K562 (cell line): ENCODE results near the gene CTCFL. TPM values are rescaled to one million over a fixed set of nuclear protein-coding genes. Genes with fewer than 3 reads are reported as not detected.

Source experiments
- ATAC-seq: fragments of 200-7000 bp; cut with Tn5 transposase; 3 replicates; pipeline ENCODE4 v1.9.1; 2020; ENCODE audit warnings: moderate library complexity
- BruUV-seq: library from RNA; stranded (reverse); fragments of 400-500 nt; replicated peaks from 2 replicates; lab custom pipeline; 2021; lab: Mats Ljungman, UMichigan
- CTCF ChIA-PET: fragments of 300-600 bp; formaldehyde crosslinking; extraction: SDS; loops from one replicate; lab custom pipeline; 2021; ENCODE audit warnings: low intra/inter-chr PET ratio; lab: Yijun Ruan, JAX
- POLR2A ChIA-PET: fragments of 300-600, 350-650 bp; sonication (Branson Sonifier 250); formaldehyde crosslinking; extraction: SDS; loops from one replicate; lab custom pipeline; 2021; ENCODE audit warnings: antibody characterized with exemption, inconsistent platforms; lab: Yijun Ruan, JAX
- DNase-seq, 4 experiments: peaks; one replicate each; pipeline versions ENCODE4 v3.0.0 to v3.0.0-alpha.2; 2011 to 2018; ENCODE audit warnings: low spot score in 3 of 4, mixed read lengths in 3 of 4; ENCODE audit errors: extremely low read depth in 1 of 4
- FAIRE-seq: peaks from 2 replicates; lab custom pipeline; 2011; peaks lifted over from hg19 to GRCh38; lab: Jason Lieb, UNC
- H2AFZ ChIP-seq: 2 replicates; pipeline ENCODE4 v1.6.0; 2011; ENCODE audit warnings: low read depth, low read length, control low read depth, inconsistent platforms
- H3K27ac ChIP-seq: fragments of 200-600 bp; 3 replicates; pipeline ENCODE4 v1.8.0; 2011; ENCODE audit warnings: low read depth, mild to moderate bottlenecking, control low read depth, inconsistent platforms, low read length, moderate library complexity, mixed read lengths; ENCODE audit errors: extremely low read depth
- H3K27me3 ChIP-seq, 2 experiments: fragments of 300-600 bp in 1 of 2; 2 replicates in 1 of 2; 3 replicates in 1 of 2; pipeline versions ENCODE4 v1.6.0 to v1.8.0; 2011; ENCODE audit warnings: inconsistent platforms in 2 of 2, low read length in 2 of 2, mild to moderate bottlenecking in 1 of 2, mixed read lengths in 1 of 2, moderate library complexity in 1 of 2; ENCODE audit not compliant: control insufficient read depth in 2 of 2, insufficient read depth in 2 of 2
- H3K36me3 ChIP-seq: fragments of 300-600 bp; 3 replicates; pipeline ENCODE4 v1.8.0; 2011; ENCODE audit warnings: mild to moderate bottlenecking, low read length, inconsistent platforms; ENCODE audit not compliant: control insufficient read depth, insufficient read depth
- H3K4me1 ChIP-seq, 2 experiments: fragments of 200-600 bp in 1 of 2; replicated peaks in 1 of 2; 2 replicates in 1 of 2; 3 replicates in 1 of 2; pipeline versions ENCODE4 v1.5.1 to v1.8.0; 2011; ENCODE audit warnings: inconsistent platforms in 2 of 2, low read length in 2 of 2, mild to moderate bottlenecking in 1 of 2, mixed read lengths in 1 of 2, moderate library complexity in 1 of 2; ENCODE audit not compliant: control insufficient read depth in 2 of 2, insufficient read depth in 2 of 2
- H3K4me2 ChIP-seq: 2 replicates; pipeline ENCODE4 v1.6.1; 2011; ENCODE audit warnings: low read length, control low read depth, inconsistent platforms, mixed read lengths; ENCODE audit not compliant: insufficient read depth
- H3K4me3 ChIP-seq: fragments of 200-600 bp; sonication (generic), shearing (Covaris generic); 2 replicates; pipeline ENCODE4 v1.5.1; 2016; ENCODE audit warnings: control low read depth, inconsistent platforms
- H3K79me2 ChIP-seq: fragments of 200-600 bp; 3 replicates; pipeline ENCODE4 v1.8.0; 2011; ENCODE audit warnings: low read length, inconsistent platforms; ENCODE audit not compliant: control insufficient read depth, insufficient read depth
- H3K9ac ChIP-seq, 2 experiments: 2 replicates each; pipeline versions ENCODE4 v1.6.0 to v1.6.1; 2011; ENCODE audit warnings: low read depth in 2 of 2, low read length in 2 of 2, control low read depth in 1 of 2, inconsistent platforms in 1 of 2, mild to moderate bottlenecking in 1 of 2, mixed read lengths in 1 of 2; ENCODE audit not compliant: insufficient read depth in 1 of 2
- H3K9me1 ChIP-seq: one replicate; pipeline ENCODE4 v1.6.0; 2011; ENCODE audit warnings: inconsistent platforms, mild to moderate bottlenecking, low read length, moderate library complexity; ENCODE audit not compliant: control insufficient read depth, insufficient read depth
- H3K9me3 ChIP-seq: replicated peaks from 2 replicates; pipeline ENCODE4 v1.5.1; 2011; ENCODE audit warnings: low read depth, low read length, inconsistent platforms; ENCODE audit not compliant: control insufficient read depth, insufficient read depth
- H4K20me1 ChIP-seq: replicated peaks from 2 replicates; pipeline ENCODE4 v1.6.1; 2011; ENCODE audit warnings: low read length, inconsistent platforms, mixed read lengths; ENCODE audit not compliant: control insufficient read depth, insufficient read depth
- ADNP ChIP-seq: fragments of 200-800 bp; sonication (Bioruptor generic); IDR thresholded peaks from 2 replicates; pipeline ENCODE4 v1.6.1; 2016; ENCODE audit warnings: missing genetic modification characterization, missing compliant biosample characterization
- ATF1 ChIP-seq, 2 experiments: fragments of 450-650 bp in 1 of 2; IDR thresholded peaks; 2 replicates each; pipeline ENCODE4 v1.6.1; 2016; ENCODE audit warnings: missing compliant biosample characterization in 1 of 2, missing genetic modification characterization in 1 of 2
- ETS2 ChIP-seq: IDR thresholded peaks from 2 replicates; pipeline ENCODE4 v1.6.1; 2016; ENCODE audit warnings: borderline replicate concordance, missing genetic modification characterization, mild to moderate bottlenecking, moderate library complexity, missing compliant biosample characterization; ENCODE audit not compliant: poor library complexity, severe bottlenecking
- FOXJ3 ChIP-seq: sonication (generic); formaldehyde crosslinking; IDR thresholded peaks from 2 replicates; pipeline ENCODE4 v1.4.0; 2020; ENCODE audit warnings: mild to moderate bottlenecking, missing genetic modification reagents
- GATAD2A ChIP-seq: fragments of 450-650 bp; IDR thresholded peaks from 2 replicates; pipeline ENCODE4 v1.6.1; 2017
- MCM7 ChIP-seq, 2 experiments: fragments of 450-650 bp; IDR thresholded peaks; 2 replicates each; pipeline ENCODE4 v1.6.1; 2016 to 2018
- MITF ChIP-seq: IDR thresholded peaks from 2 replicates; pipeline ENCODE4 v1.6.1; 2014; ENCODE audit warnings: antibody characterized with exemption
- POLR2G ChIP-seq: fragments of 200-400 bp; formaldehyde crosslinking; IDR thresholded peaks from 2 replicates; pipeline ENCODE4 v1.6.1; 2017; ENCODE audit warnings: low read depth, mild to moderate bottlenecking, antibody characterized with exemption, low read length, moderate library complexity
- TAL1 ChIP-seq: fragments of 450-650 bp; IDR thresholded peaks from 2 replicates; pipeline ENCODE4 v1.6.1; 2016; ENCODE audit warnings: mild to moderate bottlenecking
- WGBS: fragments of 100-300 bp; shearing (Covaris generic); methylation state at CpG from one replicate; pipeline ENCODE4 v1.1.6; 2016; ENCODE audit warnings: low coverage, mixed read lengths; ENCODE audit not compliant: insufficient coverage; ENCODE audit errors: missing lambda C conversion rate; 5-methylcytosine and 5-hydroxymethylcytosine counted together
- in situ Hi-C: fragments of 300-500 bp; cut with MboI; formaldehyde crosslinking; loops from 4 replicates; pipeline ENCODE4 v1.15.0; 2018; ENCODE audit warnings: inconsistent platforms, mixed read lengths
- intact Hi-C: fragments of 100-400 bp; cut with micrococcal nuclease; formaldehyde crosslinking; loops from 2 replicates; pipeline ENCODE4 v1.14.2; 2022
- polyA plus RNA-seq, 8 experiments: library from polyadenylated mRNA; depleted of rRNA in 4 of 8; stranded (reverse) in 5 of 8; unstranded in 3 of 8; fragments of >200 nt; fragmentation: Nextera tagmentation in 2 of 8; fragmentation: Illumina TruSeq in 1 of 8; extraction: Ambion mirVana in 2 of 8; extraction: Trizol in 1 of 8; gene quantifications; 2 replicates each; pipeline versions ENCODE4 v1.2.1 to v1.2.3, GENCODE V29; 2011 to 2014; ENCODE audit warnings: inconsistent platforms in 1 of 8, missing spikeins in 1 of 8
- total RNA-seq, 7 experiments: library from RNA; depleted of rRNA in 6 of 7; stranded (reverse); fragments of >200 nt in 6 of 7; fragmentation: Illumina TruSeq in 2 of 7; extraction: Trizol in 2 of 7; gene quantifications; 2 replicates each; pipeline versions ENCODE4 v1.2.1 to v1.2.3, GENCODE V29; 2011 to 2021; ENCODE audit warnings: low replicate concordance in 1 of 7

The CTCFL gene
- total and polyA plus RNA-seq, 9 of the 15 experiments (the other 6 are each of a cell fraction or from before 2014, with no cell fraction given) = 42.4 to 188 (median 111) TPM

- TF ChIP-seq FOXJ3 (CRISPR knock-in tag) (no peak), ETS2 (tag) (no peak), GATAD2A (no peak), TAL1 (no peak), MCM7 (IDR thresholded peaks at IDR 0.05) (no peak), ATF1 (CRISPR knock-in tag; IDR thresholded peaks at IDR 0.05) (no peak), ATF1 (tag; IDR thresholded peaks at IDR 0.05) (no peak), ADNP (tag) (no peak)
Measured at GRCh38 chr20:57500235-57500634, 24.7 kb downstream of the CTCFL start (continued).

- Histone ChIP-seq H3K36me3 (peaks cover 82% of the 10 kb centered on the region), H3K79me2 (no peaks in the 10 kb centered on the region), H3K4me1 (peaks cover 3% of the 10 kb centered on the region in 2 experiments; a peak in 2 of 5 replicates), H3K27ac (no peak overlapping the region), H3K4me3 (no peak overlapping the region), H3K9me3 (peaks cover 5% of the 10 kb centered on the region), H3K9ac (no peak overlapping the region), H3K27me3 (no peaks in the 10 kb centered on the region), H3K4me2 (no peak overlapping the region), H3K9me1 (no peaks in the 10 kb centered on the region), H2AFZ (no peak overlapping the region), H4K20me1 (no peaks in the 10 kb centered on the region)
- DNase-seq = no peak
- ATAC-seq = no peak
- TF ChIP-seq POLR2G (0 out of 2 replicates have a peak, but pooled peaks have one; percentile 27), MITF (no peak)
- FAIRE-seq = no peak
- no TSS peak for BruUV-seq
- POLR2A ChIA-PET = no interaction called here
- intact Hi-C loops = loop anchor here (5.0 kb wide), 1 partner anchor 407 kb away; no protein-coding TSS in a partner anchor
- in situ Hi-C loops = loop anchor here (10.0 kb wide), 1 partner anchor 415 kb away; no protein-coding TSS in a partner anchor
- 90% methylated on average over 14 of the region's 14 CpGs for WGBS
- CTCF ChIA-PET = no interaction called here
Measured at GRCh38 chr20:57499676-57500075, 25.3 kb downstream of the CTCFL start.
